ENCODE data around the gene KCNK16.

KCNK16 gene

GRCh38 chr6:39304951-39305350, 17.6 kb downstream of the KCNK16 start:
- Histone ChIP-seq H2BK120ac (ENCODE audit: insufficient read depth, low read length, poor library complexity) (no peak overlapping the region), H3K4me1 (ENCODE audit: control insufficient read depth in 1 of 2, insufficient read depth in 2 of 2, low read length in 2 of 2) (peaks cover 0 to 3% of the 10 kb centered on the region in 2 experiments), H3K27ac (ENCODE audit: low read depth, low read length) (no peak overlapping the region), H4K12ac (ENCODE audit: low read depth, low read length) (no peak overlapping the region), H2AK5ac (ENCODE audit: low read length) (no peak overlapping the region), H3K4ac (ENCODE audit: low read depth, low read length) (no peak overlapping the region), H3K23ac (ENCODE audit: low read length) (no peak overlapping the region), H2BK12ac (ENCODE audit: low read length) (no peak overlapping the region), H3K27me3 (ENCODE audit: insufficient read depth, low read length) (no peaks in the 10 kb centered on the region), H2AFZ (ENCODE audit: insufficient read depth, low read length, poor library complexity) (no peak overlapping the region), H4K8ac (ENCODE audit: low read depth, low read length) (no peak overlapping the region), H3K9me3 (ENCODE audit: insufficient read depth, low read depth, low read length) (no peaks in the 10 kb centered on the region), H3K36me3 (ENCODE audit: control insufficient read depth in 1 of 2, insufficient read depth in 2 of 2, low read length in 2 of 2) (no peaks in the 10 kb centered on the region), H3K9ac (ENCODE audit: low read length) (no peak overlapping the region), H3K79me1 (ENCODE audit: low read length) (no peaks in the 10 kb centered on the region), H2BK5ac (ENCODE audit: low read depth, low read length, poor library complexity) (no peak overlapping the region), H4K91ac (ENCODE audit: low read depth, low read length) (no peak overlapping the region), H3K4me3 (ENCODE audit: low read depth, low read length) (no peak overlapping the region), H3K4me2 (ENCODE audit: low read length) (no peak overlapping the region), H3K79me2 (ENCODE audit: control insufficient read depth, insufficient read depth, low read length, poor library complexity) (no peaks in the 10 kb centered on the region), H3K14ac (ENCODE audit: low read length) (no peak overlapping the region), H3K18ac (ENCODE audit: low read length) (no peak overlapping the region)
- DNase-seq = no peak

DNA sequence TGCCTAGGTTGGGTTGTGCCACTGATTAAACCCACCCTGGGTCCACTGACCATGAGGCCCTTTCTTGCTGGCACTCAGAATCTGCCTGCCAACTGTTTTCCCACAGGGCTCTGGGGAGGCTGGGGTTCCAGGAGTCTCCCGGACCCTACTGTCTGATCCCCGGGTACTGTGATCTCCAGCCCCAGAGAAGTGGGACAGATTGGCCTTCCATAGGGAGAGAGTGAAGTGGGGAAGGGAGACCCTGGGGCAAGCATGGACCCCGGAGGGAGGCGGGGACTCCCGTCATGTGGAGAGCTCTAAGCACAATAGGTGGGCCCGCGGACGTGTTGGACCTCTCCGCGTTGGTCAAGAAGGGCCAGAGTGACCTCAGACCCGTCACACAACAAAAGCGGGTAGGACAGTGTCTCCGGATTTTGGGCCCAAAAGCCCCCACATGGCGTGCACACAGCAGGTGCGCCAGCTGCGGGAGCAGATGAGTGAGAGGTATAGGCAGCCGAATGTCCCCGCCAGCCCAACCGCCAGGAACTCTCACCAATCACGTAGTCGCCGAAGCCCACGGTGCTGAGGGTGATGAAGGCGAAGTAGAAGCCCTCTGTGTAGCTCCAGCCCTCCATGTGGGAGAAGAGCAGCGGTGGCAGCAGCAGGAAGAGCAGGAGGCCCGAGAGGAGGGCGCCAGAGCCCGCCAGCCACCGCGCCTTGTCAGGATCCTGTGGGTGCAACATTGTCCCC, 18.9 kb downstream of the KCNK16 start:
- H3K27me3 ChIP-seq (ENCODE audit: insufficient read depth, low read length) = no peaks in the 10 kb centered on the region
- H2BK120ac ChIP-seq (ENCODE audit: insufficient read depth, low read length, poor library complexity) = no peak overlapping the region
- no peak overlapping the region for H3K14ac ChIP-seq (ENCODE audit: low read length)
- no peak overlapping the region for H3K9ac ChIP-seq (ENCODE audit: low read length)
- H4K8ac ChIP-seq (ENCODE audit: low read depth, low read length) = no peak overlapping the region
- WGBS (ENCODE audit: extremely low coverage, insufficient coverage, insufficient read length) = no CpG with 5 or more reads among the region's 30 CpGs
- H3K4ac ChIP-seq (ENCODE audit: low read depth, low read length) = no peak overlapping the region
- H2AFZ ChIP-seq (ENCODE audit: insufficient read depth, low read length, poor library complexity) = no peak overlapping the region
- H2BK5ac ChIP-seq (ENCODE audit: low read depth, low read length, poor library complexity) = no peak overlapping the region
- no peak for DNase-seq
- no peak overlapping the region for H2BK12ac ChIP-seq (ENCODE audit: low read length)
- H4K12ac ChIP-seq (ENCODE audit: low read depth, low read length) = no peak overlapping the region
- no peak overlapping the region for H3K18ac ChIP-seq (ENCODE audit: low read length)
- peaks cover 0 to 3% of the 10 kb centered on the region in 2 experiments for H3K4me1 ChIP-seq (ENCODE audit: control insufficient read depth in 1 of 2, insufficient read depth in 2 of 2, low read length in 2 of 2)
- H3K27ac ChIP-seq (ENCODE audit: low read depth, low read length) = no peak overlapping the region
- H3K36me3 ChIP-seq (ENCODE audit: control insufficient read depth in 1 of 2, insufficient read depth in 2 of 2, low read length in 2 of 2) = no peaks in the 10 kb centered on the region
- no peak overlapping the region for H3K4me2 ChIP-seq (ENCODE audit: low read length)
- H3K79me1 ChIP-seq (ENCODE audit: low read length) = no peaks in the 10 kb centered on the region
- no peak overlapping the region for H3K4me3 ChIP-seq (ENCODE audit: low read depth, low read length)
- no peak overlapping the region for H4K91ac ChIP-seq (ENCODE audit: low read depth, low read length)
- no peaks in the 10 kb centered on the region for H3K79me2 ChIP-seq (ENCODE audit: control insufficient read depth, insufficient read depth, low read length, poor library complexity)
- no peak overlapping the region for H3K23ac ChIP-seq (ENCODE audit: low read length)
- H2AK5ac ChIP-seq (ENCODE audit: low read length) = no peak overlapping the region
- H3K9me3 ChIP-seq (ENCODE audit: insufficient read depth, low read depth, low read length) = no peaks in the 10 kb centered on the region

DNA sequence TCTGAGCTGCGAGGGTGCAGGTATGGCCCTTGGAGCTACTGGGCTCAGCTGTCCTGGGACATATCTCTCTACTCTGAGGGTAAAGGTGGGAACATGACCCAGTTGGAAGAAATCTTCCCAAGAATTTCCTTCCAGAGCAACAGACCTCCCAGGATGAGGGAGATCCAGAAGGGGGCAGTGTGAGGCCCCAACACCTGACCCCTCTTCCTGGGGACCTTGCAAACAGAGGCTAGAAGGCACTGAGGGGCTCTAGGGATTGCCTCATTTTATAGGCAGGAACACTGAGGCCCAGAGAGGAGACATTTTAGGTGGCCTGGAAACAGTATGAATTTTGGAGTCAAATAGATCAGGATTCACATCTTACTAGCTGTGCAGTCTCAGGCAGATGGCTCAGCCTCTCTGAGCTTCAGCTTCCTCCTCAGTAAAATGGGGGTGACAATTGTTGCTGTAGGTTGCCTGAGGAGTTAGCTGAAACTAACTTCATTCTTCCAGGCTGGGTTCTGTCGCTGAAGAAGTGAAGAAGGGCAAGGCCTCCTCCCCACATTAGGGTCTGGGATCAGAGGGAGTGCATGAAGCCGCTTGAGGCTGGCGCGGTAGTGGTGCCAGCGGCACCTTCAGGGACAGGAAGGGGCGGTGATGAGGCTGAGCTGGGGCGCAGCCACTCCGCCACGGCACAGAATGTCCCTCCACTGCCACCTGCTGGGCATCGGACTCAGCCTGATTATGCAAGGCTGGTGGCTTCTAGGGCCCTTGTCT, 19.7 kb downstream of the KCNK16 start:
- Histone ChIP-seq H3K9me3 (ENCODE audit: insufficient read depth, low read depth, low read length) (no peaks in the 10 kb centered on the region), H4K8ac (ENCODE audit: low read depth, low read length) (no peak overlapping the region), H2BK120ac (ENCODE audit: insufficient read depth, low read length, poor library complexity) (no peak overlapping the region)

DNA sequence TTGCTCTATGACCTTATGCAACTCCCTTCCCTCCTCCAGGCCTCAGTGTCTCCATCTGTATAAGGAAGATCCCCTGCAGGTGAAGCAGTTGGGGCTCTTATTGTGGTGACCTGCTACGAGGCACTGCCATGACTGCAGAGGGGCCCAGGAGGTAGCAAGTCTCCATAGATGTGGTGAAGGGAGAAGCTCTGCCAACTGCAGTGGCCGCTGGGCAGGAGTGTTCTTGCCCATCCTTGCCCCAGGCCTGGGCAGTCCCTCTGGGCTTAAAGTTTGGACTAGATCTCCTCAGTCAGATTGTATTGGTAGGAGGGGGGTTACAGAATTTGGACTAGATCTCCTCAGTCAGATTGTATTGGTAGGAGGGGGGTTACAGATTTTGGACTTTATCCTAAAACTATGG, 20.5 kb downstream of the KCNK16 start:
- no peaks in the 10 kb centered on the region for H3K9me3 ChIP-seq (ENCODE audit: insufficient read depth, low read depth, low read length)
- H3K27ac ChIP-seq (ENCODE audit: low read depth, low read length) = no peak overlapping the region
- no peak overlapping the region for H4K12ac ChIP-seq (ENCODE audit: low read depth, low read length)
- WGBS (ENCODE audit: extremely low coverage, insufficient coverage, insufficient read length) = no CpG with 5 or more reads among the region's 2 CpGs
- no peak overlapping the region for H4K8ac ChIP-seq (ENCODE audit: low read depth, low read length)
- no peak overlapping the region for H2AFZ ChIP-seq (ENCODE audit: insufficient read depth, low read length, poor library complexity)
- no peak overlapping the region for H3K9ac ChIP-seq (ENCODE audit: low read length)
- H3K4me3 ChIP-seq (ENCODE audit: low read depth, low read length) = no peak overlapping the region
- no peak overlapping the region for H2BK5ac ChIP-seq (ENCODE audit: low read depth, low read length, poor library complexity)
- no peak overlapping the region for H2BK120ac ChIP-seq (ENCODE audit: insufficient read depth, low read length, poor library complexity)
- no peaks in the 10 kb centered on the region for H3K36me3 ChIP-seq (ENCODE audit: control insufficient read depth in 1 of 2, insufficient read depth in 2 of 2, low read length in 2 of 2)
- H3K14ac ChIP-seq (ENCODE audit: low read length) = no peak overlapping the region
- no peak overlapping the region for H2BK12ac ChIP-seq (ENCODE audit: low read length)
- no peaks in the 10 kb centered on the region for H3K79me1 ChIP-seq (ENCODE audit: low read length)
- H4K91ac ChIP-seq (ENCODE audit: low read depth, low read length) = no peak overlapping the region
- no peak overlapping the region for H3K23ac ChIP-seq (ENCODE audit: low read length)
- H3K4me2 ChIP-seq (ENCODE audit: low read length) = no peak overlapping the region
- H2AK5ac ChIP-seq (ENCODE audit: low read length) = no peak overlapping the region
- no peak overlapping the region for H3K18ac ChIP-seq (ENCODE audit: low read length)
- H3K27me3 ChIP-seq (ENCODE audit: insufficient read depth, low read length) = no peaks in the 10 kb centered on the region
- no peak overlapping the region for H3K4ac ChIP-seq (ENCODE audit: low read depth, low read length)
- peaks cover 0 to 5% of the 10 kb centered on the region in 2 experiments for H3K4me1 ChIP-seq (ENCODE audit: control insufficient read depth in 1 of 2, insufficient read depth in 2 of 2, low read length in 2 of 2)
- H3K79me2 ChIP-seq (ENCODE audit: control insufficient read depth, insufficient read depth, low read length, poor library complexity) = no peaks in the 10 kb centered on the region
- no peak for DNase-seq

More for the DNA sequence above, 19.7 kb downstream of the KCNK16 start:
- H3K4me1 ChIP-seq (ENCODE audit: control insufficient read depth in 1 of 2, insufficient read depth in 2 of 2, low read length in 2 of 2) = peaks cover 0 to 5% of the 10 kb centered on the region in 2 experiments
- no peak overlapping the region for H3K18ac ChIP-seq (ENCODE audit: low read length)
- H2BK12ac ChIP-seq (ENCODE audit: low read length) = no peak overlapping the region
- H4K91ac ChIP-seq (ENCODE audit: low read depth, low read length) = no peak overlapping the region
- DNase-seq = peak; percentile 68 to 87
- peak overlapping the region; percentile 27 for H3K4me2 ChIP-seq (ENCODE audit: low read length)
- H2AK5ac ChIP-seq (ENCODE audit: low read length) = no peak overlapping the region
- no peak overlapping the region for H4K12ac ChIP-seq (ENCODE audit: low read depth, low read length)
- no peak overlapping the region for H3K23ac ChIP-seq (ENCODE audit: low read length)
- H3K4ac ChIP-seq (ENCODE audit: low read depth, low read length) = no peak overlapping the region
- H3K79me2 ChIP-seq (ENCODE audit: control insufficient read depth, insufficient read depth, low read length, poor library complexity) = no peaks in the 10 kb centered on the region
- H3K79me1 ChIP-seq (ENCODE audit: low read length) = no peaks in the 10 kb centered on the region
- no peaks in the 10 kb centered on the region for H3K36me3 ChIP-seq (ENCODE audit: control insufficient read depth in 1 of 2, insufficient read depth in 2 of 2, low read length in 2 of 2)
- no peak overlapping the region for H3K9ac ChIP-seq (ENCODE audit: low read length)
- H3K14ac ChIP-seq (ENCODE audit: low read length) = no peak overlapping the region
- H3K27ac ChIP-seq (ENCODE audit: low read depth, low read length) = no peak overlapping the region
- no peaks in the 10 kb centered on the region for H3K27me3 ChIP-seq (ENCODE audit: insufficient read depth, low read length)
- H3K4me3 ChIP-seq (ENCODE audit: low read depth, low read length) = no peak overlapping the region
- WGBS (ENCODE audit: extremely low coverage, insufficient coverage, insufficient read length) = no CpG with 5 or more reads among the region's 11 CpGs
- H2BK5ac ChIP-seq (ENCODE audit: low read depth, low read length, poor library complexity) = no peak overlapping the region
- H2AFZ ChIP-seq (ENCODE audit: insufficient read depth, low read length, poor library complexity) = peak overlapping the region; percentile 44

All from trophoblast cell (in vitro differentiated cells and primary cell).